ENCODE results near the gene RSPH4A.

Gene RSPH4A

DNA sequence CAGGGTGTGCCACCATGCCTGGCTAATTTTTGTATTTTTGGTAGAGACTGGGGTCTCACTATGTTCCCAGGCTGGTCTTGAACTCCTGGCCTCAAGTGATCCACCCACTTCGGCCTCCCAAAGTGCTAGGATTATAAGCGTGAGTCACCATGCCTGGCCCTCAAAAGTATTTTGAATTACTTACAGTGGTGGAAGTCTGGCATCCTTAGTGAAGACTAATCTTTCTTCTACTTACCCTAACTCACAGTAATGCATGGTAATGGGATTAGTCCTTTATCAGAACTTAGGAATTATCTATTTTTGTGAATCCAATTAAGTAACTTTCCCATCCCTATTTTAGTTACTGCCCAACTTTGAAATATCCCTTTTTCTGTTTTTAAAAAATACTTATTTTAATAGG, 41.1 kb upstream of the RSPH4A start:
- no peak for DNase-seq (ENCODE audit: extremely low read depth, low read depth)
- TF ChIP-seq, protein P1, sequence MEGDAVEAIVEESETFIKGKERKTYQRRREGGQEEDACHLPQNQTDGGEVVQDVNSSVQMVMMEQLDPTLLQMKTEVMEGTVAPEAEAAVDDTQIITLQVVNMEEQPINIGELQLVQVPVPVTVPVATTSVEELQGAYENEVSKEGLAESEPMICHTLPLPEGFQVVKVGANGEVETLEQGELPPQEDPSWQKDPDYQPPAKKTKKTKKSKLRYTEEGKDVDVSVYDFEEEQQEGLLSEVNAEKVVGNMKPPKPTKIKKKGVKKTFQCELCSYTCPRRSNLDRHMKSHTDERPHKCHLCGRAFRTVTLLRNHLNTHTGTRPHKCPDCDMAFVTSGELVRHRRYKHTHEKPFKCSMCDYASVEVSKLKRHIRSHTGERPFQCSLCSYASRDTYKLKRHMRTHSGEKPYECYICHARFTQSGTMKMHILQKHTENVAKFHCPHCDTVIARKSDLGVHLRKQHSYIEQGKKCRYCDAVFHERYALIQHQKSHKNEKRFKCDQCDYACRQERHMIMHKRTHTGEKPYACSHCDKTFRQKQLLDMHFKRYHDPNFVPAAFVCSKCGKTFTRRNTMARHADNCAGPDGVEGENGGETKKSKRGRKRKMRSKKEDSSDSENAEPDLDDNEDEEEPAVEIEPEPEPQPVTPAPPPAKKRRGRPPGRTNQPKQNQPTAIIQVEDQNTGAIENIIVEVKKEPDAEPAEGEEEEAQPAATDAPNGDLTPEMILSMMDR (IDR thresholded peaks at IDR 0.05; ENCODE audit: low read depth, low read length): no peak

DNA sequence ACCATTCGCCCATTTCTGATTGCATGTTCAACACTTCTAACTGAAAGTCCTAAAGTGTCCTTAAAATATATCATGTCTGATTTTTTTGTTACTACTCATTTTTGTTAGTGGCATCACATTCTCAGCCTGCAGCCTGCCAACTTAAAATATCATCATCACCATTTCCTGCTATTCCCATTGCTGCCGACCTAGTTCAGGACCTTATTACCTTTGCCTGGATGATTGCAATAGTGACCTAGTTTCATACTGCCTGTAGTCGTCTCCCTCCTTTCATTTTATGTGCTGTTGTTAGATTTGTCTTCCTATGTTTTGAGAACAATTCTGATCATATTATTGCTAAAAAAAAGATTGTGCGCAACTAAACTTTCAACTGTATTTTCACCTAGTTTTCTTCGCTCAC, 38.8 kb upstream of the RSPH4A start:
- TF ChIP-seq, protein P1 (IDR thresholded peaks at IDR 0.05; ENCODE audit: low read depth, low read length): no peak
- DNase-seq (ENCODE audit: extremely low read depth, low read depth): no peak

DNA sequence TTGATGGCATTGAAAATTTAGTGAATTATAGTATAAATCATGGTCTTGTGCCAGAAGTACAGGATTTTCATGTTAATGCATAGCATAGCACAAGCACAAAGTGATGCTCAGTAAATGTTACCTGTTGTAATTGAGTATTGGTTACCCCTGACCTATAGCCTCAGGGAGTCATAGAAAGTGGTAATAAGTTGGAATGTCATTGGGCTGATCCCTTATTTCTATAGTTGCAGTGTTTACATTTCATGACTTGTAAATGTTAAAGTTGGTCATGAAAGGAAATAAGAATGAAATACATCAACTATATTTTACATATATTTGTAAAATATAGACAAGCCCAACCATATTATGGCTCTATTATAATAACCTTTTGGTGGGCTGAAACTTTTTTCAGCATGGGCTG, 37.9 kb upstream of the RSPH4A start:
- TF ChIP-seq, protein P1 (IDR thresholded peaks at IDR 0.05; ENCODE audit: low read depth, low read length): no peak
- DNase-seq (ENCODE audit: extremely low read depth, low read depth): no peak

DNA sequence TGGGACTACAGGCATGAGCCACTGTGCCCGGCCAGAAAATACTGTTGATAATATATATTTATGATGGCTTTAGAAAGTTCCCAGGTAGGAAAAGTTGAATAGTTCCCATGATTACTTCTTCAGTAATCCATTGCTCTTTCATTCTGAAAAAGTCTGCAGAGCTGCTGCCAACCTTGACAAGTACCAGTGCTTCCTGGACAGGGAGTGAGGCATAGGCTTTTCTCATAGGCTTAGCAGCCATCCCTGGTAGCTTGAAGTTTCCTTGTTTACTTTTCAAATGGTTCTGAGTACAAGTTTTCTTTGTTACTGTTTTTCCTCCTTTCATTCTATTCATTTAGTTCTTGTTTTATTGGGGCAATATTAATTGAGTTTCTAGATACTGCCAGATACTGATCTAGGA, 37.1 kb upstream of the RSPH4A start:
- no peak for DNase-seq (ENCODE audit: extremely low read depth, low read depth)
- TF ChIP-seq, protein P1 (IDR thresholded peaks at IDR 0.05; ENCODE audit: low read depth, low read length): no peak

DNA sequence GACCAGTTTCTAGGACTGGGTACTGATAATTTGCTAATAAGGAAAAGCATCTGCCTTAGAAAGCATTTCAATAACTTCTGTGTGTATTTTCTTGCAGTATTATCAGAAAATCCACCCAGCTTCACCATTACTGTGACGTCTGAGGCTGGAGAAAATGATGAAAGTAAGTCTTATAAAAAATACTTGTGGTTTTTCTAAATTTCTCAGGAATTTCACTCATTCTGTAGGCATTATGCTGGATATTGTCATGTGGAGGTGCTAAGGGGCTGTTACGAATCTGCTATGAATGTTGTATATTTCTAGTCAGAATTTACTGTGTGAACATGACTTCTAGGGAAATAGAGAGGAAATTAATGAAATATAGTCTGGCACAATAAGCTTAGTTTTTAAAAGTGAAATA, 36.1 kb upstream of the RSPH4A start:
- TF ChIP-seq, protein P1 (IDR thresholded peaks at IDR 0.05; ENCODE audit: low read depth, low read length): no peak
- no peak for DNase-seq (ENCODE audit: extremely low read depth, low read depth)

DNA sequence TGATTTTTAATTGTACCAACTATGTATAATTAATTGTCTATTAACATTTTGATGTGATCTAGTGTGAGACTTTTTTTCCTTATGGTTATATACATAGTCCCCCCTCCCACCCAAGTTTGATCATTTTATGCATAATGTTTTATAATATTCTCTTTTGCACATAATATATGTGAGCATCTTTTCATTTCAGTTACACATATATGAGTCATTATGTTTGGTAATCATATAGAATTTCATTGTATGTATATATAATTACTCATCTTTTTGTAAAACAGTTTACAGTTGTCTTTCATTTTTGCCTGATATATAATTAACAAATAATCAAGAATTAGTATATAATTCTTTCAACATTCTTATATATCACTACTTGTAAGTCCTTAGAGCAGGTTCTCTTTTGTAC, 30.0 kb upstream of the RSPH4A start:
- DNase-seq (ENCODE audit: extremely low read depth, low read depth): no peak
- TF ChIP-seq, protein P1 (IDR thresholded peaks at IDR 0.05; ENCODE audit: low read depth, low read length): no peak

DNA sequence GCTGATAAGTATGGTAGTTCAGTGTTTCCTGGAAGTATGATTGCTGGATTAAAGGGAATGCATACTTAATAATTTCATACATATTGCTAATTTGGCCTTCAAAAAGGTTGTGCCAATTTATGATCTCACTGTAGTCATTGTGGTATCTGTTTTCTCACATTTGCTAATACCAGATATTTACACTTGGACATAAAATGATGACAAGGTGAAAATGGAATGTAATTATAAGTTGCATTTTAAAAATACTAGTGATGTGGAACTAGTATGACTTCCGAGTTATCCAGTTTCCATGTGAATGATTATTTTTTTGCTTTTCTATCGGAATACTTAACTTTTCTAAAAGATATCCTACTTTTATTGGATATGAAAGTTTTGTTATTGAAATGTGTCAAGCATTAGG, 29.5 kb upstream of the RSPH4A start:
- DNase-seq (ENCODE audit: extremely low read depth, low read depth): no peak
- TF ChIP-seq, protein P1 (IDR thresholded peaks at IDR 0.05; ENCODE audit: low read depth, low read length): no peak
